ENCODE measurements around the gene BCL2L12.

Gene BCL2L12

DNA sequence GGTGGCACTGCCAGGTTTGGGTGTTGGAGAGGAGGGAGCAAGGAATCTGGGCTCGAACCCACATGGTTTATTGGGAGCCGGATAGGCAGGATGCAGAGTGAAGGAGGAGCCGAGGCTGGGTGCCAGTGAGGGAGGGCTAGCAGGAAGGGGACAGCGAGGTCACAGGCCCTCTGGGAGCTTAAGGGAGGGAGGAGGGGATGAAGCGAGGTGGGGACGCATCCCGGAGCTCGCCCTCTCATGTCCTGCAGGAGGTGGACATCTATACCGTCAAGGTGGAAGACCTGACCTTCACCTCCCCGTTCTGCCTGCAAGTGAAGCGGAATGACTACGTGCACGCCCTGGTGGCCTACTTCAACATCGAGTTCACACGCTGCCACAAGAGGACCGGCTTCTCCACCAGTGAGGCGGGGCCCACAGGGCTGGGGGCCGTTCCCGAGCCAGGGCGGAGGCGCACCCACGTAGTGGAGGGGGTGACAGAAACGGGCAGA is 20.2 kb downstream of the BCL2L12 start:
- no peak for DNase-seq

DNA sequence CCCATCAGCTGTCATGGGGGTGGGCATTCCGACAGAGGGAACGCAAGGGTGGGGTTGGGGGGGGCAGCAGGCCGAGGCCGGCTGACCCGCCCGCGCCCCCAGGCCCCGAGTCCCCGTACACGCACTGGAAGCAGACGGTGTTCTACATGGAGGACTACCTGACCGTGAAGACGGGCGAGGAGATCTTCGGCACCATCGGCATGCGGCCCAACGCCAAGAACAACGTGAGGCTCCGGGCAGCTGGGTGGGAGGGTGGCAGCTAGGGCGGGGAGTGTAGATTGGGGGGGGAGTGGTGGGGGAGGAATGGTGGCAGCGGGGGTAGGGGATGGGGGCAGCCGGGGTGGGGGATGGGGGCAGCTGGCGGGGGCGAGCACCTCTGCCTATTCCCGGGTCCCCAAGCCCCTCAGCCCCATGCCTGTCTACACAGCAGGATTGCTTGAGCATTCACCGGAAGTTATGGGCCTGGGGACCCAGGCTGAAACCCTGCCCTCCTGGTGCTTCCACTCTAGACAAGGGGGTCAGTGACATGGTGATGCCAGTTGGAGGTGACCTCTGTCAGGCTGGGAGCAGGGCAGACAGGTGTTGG is 20.9 kb downstream of the BCL2L12 start:
- no peak for DNase-seq

DNA sequence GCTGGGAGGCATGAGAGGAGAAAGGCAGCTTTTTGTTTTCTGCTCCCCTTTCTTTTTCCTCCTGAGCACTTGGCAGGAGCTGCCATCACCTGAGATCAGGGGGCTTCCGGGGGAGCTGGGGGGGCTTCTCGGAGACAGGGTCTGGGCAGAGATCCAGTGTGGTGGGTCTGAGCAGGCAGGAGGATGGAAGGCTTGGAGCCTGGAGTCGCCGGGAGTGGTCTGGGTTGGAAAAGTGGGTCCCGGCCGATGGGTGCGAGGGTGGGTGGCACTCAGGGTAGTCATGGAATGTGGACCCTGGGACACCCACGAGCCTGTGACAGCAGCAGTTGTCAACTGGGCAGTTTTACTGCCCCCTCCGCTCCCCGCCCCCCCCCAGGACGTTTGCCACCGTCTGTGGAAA is 21.4 kb downstream of the BCL2L12 start:
- no peak for DNase-seq

DNA sequence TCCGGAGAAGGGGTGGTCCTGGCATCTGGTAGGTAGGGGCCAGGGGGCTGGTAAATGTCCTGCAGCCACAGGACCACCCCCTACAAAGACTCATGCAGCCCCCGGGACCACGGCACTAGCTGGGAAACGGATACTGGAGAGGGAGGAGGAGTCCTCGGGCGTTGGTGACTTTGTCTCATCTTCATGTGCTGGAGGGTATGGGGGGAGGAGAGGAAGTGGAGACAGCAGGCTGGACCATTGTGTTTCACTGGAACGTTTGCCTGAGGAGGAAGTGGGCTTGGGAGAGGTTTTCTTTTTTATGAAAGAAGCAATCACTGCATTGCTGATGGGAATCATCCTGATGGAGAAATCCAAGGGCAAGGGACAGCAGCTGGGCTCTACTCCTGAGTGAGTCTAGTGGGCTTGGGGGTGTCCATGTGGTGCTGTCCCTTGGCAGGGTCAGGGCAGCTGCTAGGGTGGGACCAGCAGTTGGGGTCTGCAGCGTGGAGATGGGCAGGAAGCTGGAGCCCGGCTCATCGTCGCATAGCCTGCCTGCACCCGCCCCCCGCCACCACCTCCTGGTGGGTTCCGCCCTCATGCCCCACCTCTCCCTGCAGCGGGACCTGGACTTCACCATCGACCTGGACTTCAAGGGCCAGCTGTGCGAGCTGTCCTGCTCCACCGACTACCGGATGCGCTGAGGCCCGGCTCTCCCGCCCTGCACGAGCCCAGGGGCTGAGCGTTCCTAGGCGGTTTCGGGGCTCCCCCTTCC is 22.0 kb downstream of the BCL2L12 start:
- no peak for DNase-seq

DNA sequence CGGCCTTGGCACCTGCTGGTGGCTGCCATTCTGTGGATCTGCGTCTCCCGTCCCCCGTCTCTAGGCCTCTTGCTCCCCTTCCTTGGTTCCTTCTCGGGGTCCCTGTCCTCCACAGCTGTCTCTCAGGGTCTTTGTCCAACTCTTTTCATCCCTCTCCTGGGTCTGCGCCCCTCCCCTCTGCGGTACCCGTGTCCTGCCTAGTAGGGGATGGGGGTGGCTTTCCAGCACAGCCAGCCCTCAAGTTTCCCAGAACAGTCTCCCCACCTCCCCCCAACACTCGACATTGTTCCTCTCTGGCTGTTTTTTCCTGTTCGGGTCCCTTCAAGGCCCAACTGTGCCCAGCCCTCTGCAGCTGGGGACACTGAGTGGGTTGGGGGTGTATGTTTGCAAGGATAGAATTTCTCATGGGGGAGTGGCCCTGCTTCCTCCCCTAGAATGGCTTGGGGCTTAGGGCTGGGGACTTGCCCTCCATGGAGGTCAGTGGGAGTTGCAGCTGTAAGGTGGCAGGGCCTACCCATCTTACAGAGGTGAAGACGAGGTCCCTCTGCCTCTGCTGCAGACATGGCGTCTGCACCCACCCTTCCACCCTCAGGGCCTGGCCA is 22.9 kb downstream of the BCL2L12 start:
- DNase-seq = no peak

DNA sequence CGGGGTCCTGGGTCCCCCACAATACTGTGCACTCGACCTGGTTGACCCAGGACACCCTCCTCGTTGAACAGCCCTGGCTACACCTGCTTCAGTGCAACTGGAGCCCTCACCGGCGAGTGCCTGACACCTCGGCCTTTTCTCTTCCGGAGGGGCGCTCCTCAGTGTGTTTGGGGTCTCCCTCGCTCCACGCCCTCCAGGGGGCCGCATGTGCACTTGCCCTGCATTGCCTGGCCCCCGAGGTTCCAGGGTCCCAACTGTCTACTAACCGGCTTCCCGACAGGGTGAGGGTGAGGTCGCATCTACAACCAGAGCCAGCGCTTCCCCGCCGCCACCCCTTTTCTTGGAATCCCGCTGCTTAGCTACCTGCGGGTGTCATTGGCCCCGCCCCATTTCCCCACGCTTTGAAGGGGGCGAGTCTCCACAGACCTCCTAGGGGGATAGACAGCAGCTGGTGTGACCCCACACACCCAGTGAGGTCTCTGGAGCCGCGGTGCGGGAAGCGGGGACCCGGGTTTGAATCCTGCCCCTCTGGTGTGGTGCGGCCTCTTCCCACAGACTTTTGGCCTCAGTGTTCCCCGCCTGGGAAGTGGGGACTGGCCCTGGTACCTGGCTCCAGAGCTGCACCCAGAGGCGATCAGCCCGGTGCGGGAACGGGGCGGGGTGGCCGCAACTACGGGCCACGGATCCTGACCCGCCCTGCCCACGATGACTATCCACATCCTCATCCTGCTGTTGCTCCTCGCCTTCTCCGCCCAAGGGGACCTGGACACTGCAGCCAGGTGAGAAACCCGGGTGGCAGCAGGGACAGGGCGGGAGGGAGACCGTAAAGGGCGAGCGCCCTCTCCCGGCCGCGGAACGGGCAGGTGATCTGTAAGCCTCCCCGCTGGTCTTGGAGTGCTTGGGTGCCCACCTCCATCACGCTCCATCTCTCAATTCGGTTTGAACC is 23.7 kb downstream of the BCL2L12 start, which contains the start of gene ADM5:
Gene ADM5, plus strand, starts transcription at position 462 of the 946 bp plus-strand sequence. Its CDS starts 244 bp downstream, at position 706.
- DNase-seq = peak; percentile 66

DNA sequence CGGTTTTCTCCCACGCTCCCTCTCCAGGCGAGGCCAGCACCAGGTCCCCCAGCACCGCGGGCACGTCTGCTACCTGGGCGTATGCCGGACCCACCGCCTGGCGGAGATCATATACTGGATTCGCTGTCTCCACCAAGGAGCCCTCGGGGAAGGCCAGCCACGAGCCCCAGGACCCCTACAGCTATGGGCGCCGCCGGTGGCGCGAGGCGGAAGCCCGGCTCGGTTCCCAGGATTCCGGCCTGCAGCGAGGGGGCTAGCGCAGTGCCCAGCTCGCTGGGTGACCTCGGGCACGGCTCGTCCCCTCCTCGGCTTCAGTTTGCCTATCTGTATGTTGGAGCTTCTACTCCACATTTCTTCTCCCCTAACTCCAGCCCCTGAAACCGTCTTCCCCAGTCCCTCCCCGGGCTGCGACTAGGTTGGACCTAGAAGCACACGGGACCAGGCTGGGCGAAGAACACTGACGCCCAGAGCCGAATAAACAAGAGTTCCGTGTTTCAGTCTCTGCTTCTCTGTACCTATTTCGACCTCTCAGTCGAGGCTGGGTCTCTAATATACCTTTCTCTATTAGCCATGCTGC is 24.4 kb downstream of the BCL2L12 start:
- DNase-seq = no peak

DNA sequence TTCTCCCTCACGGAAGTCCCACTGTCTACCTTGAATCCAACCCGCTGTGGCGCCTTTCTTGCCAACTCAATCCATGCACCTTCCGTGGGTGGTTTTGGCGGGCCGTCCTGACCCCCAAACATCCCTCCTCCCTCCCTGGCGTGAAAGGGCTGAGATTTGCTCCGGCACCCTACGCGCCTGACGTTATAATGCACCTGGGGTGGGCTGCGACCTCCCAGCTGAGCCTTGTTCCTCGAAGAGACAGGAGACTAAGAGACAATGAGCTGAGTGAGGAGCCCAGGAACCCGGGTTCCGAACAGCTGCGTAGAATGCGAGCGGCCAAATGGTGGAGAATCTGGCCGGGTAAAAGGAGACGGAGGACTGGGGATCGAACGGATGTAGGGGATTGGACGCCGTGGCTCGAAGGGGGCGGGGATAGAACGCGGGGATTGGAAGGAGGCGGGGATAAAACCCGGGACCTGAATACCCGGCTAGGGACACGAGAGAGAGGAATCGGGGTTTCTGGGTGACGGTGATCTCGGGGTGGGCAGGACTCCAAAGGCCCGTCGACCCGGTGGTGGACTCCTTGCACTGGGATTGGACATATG is 25.0 kb downstream of the BCL2L12 start, which contains the start of gene CPT1C:
Gene CPT1C, plus strand, starts transcription at position 461 of the 587 bp plus-strand sequence. CDS start 1,137 bp downstream, outside the sequence.
- peak; percentile 80 for DNase-seq

DNA sequence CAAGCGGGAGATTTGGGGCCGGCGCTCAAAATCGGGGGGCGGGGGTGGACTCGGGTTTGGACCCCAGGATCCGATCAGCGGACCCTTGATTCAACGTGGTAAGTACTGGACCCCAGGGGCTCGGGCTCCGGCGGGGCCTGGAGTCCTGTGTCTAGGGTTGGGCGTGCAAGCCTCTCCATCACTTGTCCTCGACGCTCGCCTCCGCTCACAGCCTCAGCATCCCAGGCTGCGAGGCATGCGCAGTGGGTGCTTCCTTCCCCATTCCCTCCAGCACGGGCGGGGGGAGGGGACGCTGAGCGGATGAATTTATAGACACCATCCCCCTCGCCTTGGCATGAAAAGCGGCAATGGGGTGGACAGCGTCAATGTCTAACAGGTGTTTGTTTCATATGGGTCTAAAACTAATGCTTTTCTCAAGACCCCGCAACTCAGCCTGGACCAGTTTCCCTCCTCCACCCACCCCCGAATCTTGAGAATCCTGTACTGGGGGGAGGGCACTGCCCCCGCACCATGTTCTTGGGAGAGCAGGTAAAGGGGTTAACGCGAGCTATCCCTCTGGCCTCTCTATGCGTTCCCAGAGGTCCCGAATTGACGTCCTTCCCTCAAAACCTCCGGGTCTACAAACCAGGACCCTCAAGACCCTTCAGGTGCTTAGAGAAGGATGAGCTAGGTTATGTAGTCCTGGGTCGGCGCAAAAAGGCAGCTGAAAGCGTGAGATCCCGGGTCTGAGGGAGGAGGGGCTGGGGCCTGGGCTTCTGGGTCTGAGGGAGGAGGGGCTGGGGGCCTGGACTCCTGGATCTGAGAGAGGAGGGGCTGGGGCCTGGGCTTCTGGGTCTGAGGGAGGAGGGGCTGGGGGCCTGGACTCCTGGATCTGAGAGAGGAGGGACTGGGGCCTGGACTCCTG is 25.8 kb downstream of the BCL2L12 start:
- DNase-seq = peak; percentile 66

DNA sequence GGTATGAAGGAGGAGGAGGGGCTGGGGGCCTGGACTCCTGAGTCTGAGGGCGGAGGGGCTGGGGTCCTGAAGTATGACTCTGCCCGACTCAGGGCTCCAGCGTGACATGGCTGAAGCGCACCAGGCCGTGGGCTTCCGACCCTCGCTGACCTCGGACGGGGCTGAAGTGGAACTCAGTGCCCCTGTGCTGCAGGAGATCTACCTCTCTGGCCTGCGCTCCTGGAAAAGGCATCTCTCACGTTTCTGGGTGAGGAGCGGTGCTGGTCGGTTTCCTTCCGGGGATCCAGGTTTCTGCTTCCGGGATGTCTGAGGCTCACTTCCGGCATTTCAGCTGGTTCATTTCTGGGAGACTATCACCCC is 26.4 kb downstream of the BCL2L12 start:
- DNase-seq = no peak

DNA sequence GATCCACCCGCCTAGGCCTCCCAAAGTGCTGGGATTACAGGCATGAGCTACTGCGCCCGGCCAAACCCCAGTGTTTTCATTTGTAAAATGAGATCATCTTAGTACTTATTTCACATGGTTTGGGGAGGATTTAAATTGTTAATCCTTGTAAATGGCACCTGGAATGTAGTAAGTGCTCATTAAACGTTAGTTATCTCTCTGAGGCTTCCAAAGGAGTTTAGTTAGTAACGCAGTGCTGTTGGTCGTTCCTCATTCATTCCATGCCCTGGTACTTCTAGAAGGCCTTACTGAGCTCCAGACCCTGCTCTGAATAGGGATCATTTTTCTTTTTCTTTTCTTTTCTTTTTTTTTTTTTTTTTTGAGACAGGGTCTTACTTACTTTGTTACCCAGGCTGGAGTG is 30.4 kb downstream of the BCL2L12 start:
- no peak for DNase-seq

DNA sequence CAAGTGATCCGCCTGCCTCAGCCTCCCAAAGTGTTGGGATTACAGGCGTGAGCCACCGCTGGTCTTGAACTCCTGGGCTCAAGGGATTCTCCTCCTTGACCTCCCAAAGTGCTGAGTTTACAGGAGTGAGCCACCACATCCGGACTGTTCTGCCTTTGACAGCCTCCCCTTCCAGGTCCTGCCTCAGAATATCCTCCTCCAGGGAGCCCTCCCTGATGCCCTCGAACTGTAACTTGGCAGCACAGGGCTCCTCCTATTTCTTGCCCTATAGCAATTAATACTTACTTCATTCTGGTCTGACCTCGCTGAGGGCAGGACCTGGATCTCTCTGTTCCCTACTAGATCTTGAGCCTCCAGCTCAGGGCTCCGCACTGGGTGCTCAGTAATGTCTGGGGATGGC is 31.1 kb downstream of the BCL2L12 start:
- DNase-seq = no peak

DNA sequence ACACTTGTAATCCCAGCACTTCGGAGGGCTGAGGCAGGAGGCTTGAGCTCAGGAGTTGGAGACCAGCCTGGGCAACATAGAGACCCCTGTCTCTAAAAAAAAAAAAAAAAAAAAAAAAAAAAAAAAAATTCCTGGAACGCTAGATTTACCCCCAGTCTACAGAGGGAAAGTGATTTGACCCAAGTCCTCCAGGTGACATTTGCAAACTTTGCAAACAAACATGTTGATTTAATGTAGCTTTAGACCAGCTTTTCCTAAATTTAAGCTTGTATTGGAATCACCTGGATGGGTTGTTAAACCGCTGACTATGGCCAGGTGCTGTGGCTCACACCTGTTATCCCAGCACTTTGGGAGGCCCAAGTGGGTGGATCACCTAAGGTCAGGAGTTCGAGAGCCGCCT is 33.6 kb downstream of the BCL2L12 start:
- DNase-seq = no peak

DNA sequence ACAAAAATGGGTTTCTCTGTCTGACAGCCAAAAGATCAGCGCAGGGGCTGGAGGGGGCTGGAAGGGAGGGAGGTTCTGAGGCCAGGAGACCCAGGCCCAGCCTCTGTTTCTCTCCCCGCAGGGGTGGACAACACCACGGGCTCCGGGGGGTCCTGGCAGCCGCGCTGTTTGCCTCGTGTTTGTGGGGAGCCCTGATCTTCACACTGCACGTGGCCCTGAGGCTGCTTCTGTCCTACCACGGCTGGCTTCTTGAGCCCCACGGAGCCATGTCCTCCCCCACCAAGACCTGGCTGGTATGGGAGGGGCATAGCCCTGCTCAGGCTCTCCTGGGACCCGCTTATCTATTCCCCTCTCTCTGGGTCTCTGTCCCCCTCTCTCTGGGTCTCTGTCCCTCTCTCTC is 34.8 kb downstream of the BCL2L12 start:
- DNase-seq = no peak

DNA sequence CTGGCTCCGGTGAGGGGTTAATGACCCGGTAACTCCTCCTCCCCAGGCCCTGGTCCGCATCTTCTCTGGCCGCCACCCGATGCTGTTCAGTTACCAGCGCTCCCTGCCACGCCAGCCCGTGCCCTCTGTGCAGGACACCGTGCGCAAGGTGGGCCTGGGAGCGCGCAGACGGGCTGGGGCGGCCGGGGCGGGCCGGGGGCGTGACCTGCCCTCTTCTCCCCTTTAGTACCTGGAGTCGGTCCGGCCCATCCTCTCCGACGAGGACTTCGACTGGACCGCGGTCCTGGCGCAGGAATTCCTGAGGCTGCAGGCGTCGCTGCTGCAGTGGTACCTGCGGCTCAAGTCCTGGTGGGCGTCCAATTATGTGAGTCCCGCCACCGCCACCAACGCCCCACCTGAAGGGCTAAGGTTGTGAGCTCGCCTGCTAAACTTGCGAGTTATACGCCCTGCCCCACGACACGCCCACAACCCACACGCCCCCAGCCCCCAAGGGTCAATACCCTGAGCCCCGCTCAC is 35.6 kb downstream of the BCL2L12 start:
- DNase-seq = no peak

DNA sequence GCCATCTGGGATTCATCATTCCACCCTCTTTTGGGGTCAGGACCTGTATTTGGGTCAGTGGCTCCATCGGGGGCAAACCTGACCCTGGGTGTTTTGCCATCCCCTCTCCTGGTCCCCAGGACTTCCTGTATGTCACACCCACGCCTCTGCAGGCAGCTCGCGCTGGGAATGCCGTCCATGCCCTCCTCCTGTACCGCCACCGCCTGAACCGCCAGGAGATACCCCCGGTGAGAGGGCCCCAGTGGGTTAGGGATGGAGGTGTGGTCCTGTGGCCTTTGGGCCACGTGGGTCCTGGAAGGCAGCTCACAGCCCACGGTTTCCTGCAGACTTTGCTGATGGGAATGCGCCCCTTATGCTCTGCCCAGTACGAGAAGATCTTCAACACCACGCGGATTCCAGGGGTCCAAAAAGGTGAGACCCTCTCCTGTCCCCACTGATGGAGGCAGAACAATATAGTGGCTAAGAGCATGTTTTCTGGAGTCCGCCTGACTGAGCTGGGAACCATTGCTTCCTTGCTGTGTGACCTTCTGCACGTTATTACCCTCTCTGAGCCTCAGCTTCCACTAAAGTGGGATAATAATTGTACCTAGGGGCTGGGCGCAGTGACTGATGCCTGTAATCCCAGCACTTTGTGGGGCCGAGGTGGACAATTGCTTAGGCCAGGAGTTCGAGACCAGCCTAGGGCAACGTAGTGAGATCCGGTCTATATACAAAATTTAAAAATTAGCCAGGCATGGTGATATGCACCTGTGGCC is 39.3 kb downstream of the BCL2L12 start:
- no peak for DNase-seq

DNA sequence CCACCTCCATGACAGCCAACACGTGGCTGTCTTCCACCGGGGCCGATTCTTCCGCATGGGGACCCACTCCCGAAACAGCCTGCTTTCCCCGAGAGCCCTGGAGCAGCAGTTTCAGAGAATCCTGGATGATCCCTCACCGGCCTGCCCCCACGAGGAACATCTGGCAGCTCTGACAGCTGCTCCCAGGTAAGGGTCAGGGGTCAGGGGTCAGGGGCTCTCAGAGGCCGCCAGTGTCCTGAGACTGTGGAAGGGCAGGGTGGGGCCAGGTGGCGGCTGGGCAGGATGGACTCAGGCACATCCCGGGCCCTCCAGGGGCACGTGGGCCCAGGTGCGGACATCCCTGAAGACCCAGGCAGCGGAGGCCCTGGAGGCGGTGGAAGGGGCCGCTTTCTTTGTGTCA is 40.2 kb downstream of the BCL2L12 start:
- DNase-seq = no peak

DNA sequence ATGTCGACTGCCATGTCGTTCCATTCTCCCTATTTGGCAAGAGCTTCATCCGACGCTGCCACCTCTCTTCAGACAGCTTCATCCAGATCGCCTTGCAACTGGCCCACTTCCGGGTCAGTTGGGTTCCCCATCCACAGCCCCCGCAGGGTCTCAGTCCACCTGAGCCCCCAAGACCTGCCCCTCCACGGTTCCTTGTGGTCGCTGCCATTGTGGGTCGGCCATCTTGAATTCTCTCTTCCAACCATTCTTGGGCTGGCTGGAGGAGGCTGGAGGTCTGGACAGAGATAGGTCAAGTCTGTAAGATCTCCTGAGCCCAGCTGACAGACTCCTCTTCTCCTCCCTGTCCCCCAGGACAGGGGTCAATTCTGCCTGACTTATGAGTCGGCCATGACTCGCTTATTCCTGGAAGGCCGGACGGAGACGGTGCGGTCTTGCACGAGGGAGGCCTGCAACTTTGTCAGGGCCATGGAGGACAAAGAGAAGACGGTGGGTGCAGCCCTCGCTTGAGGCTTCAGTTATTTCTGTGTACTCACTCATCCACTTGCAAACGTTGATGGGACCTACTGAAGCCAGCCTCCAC is 44.7 kb downstream of the BCL2L12 start:
- no peak for DNase-seq

DNA sequence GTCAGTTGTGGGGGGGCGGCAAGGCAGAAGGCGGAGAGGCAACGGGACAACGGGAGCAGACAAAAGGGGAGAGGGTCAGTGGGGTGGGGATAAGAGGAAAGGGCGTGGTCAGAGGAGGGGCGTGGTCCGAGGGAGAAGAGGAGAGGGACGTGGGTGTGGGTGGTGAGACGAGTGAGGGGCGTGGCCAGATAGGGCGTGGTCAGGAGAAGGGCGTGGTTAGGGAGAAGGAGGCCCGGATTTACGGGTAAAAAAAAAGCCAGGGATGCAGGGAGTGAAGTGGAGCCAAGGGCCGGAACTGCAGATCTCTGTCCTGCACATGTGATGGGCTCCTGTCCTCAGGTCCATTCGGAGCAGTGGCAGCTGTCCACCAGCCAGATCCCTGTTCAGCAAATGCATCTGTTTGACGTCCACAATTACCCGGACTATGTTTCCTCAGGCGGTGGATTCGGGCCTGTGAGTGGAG is 46.7 kb downstream of the BCL2L12 start:
- no peak for DNase-seq
